Dermis blood vessel endothelial cell (primary cell): ENCODE measurements around the gene ALKBH5. TPM values are rescaled to one million over a fixed set of nuclear protein-coding genes. Genes with fewer than 3 reads are reported as not detected.

Experiments
- DNase-seq: peaks from one replicate; pipeline ENCODE4 v3.0.0; 2010
- total RNA-seq: library from RNA; depleted of rRNA; stranded (reverse); fragments of >200 nt; gene quantifications from 2 replicates; pipeline ENCODE4 v1.2.3, GENCODE V29; 2014

ALKBH5 gene
- total RNA-seq, 1 donor from 2014 or later: 104 TPM

DNA sequence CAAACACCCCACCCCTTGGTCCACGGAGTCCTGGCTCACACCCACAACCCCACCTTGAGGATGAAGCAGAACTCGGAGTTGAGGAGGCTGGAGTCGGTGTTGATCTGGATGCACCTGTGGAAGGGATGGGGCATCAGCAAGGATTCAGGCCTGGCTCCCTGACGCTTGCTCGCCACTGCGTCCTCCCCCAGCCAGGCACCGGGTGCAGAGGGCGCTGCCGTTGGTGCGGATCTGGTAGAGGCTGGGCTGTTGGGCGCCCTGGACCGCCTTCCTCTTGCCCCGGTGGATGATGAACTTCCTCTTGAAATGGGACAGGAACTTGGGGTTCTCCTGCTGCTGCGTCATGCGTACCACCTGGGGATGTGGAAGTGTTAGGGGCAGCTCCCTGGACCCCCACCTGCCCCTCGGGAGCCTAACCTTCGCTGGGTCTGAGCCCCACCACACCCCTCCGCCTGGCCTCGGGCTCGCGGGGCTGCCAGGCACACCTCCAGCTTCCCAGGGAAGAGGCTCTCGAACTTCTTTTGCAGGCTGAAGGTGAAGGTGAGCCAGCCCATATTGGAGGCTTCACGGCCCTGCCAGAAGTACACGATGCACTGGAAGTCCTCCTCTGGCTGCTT is 62.6 kb downstream of the ALKBH5 start:
- no peak for DNase-seq

GRCh38 chr17:18246880-18247612 is 63.4 kb downstream of the ALKBH5 start:
- DNase-seq: peak; percentile 56

DNA sequence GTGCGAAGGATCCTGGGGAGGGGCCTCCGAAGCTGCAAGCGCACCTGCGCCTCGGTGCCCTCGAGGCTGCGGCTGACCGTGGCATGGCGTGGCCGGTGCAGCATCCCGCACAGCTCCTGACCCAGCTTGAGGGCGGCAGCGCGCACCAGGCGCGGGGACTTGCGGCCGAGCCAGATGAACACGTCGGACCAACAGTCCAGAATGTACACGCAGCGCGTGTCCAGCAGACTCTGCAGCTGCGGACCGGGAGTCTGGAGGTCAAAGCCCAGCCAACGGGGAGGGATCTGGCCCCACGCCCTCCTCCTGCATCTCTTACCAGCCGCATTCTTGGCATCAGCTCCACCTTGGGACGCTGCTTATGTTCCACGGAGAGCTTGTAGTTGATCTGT is 64.0 kb downstream of the ALKBH5 start:
- peak; percentile 20 for DNase-seq

GRCh38 chr17:18248300-18248731 is 64.7 kb downstream of the ALKBH5 start:
- DNase-seq: peak; percentile 91

- no peak for DNase-seq
These were observed 65.2 kb downstream of the ALKBH5 start for GRCh38 chr17:18248811-18249210.

DNA sequence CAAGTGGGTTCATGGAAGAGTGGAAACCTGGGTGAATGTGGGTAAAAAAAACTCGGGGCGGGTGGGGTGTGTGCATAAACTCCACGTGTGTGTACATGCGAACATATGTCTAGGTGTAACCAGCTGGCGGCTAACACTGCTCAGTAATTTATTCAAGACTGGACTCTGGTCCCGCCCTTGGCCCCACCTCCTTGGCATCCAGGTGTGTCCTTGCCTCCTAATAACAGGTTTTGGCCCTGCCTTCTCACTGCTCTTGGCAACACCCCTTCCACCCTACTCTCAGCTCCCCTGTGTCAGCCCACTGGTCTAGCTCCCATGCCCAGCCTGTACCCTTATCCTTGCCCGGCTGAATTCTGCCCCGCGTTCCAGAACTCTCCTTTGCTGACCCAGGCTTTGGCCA is 66.6 kb downstream of the ALKBH5 start:
- DNase-seq: no peak

DNA sequence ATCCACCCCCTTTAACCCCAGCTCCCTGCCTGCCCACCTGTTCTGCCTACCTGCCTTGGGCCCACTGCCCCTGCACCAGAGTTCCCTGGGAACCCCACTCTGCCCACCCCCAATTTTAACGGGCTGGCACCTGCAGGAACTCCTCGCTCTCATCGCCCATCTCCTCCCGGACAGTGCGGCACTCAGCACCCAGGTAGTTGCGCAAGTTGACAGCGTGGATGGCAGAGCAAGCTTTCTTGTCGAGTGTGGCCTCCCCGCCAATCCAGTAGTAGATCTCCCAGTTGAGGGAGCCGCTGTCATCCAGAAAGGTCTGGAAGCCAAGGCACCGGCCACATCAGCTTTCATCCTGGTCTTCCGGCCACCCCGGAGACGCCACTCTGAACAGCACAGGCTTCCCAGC is 67.1 kb downstream of the ALKBH5 start:
- no peak for DNase-seq

GRCh38 chr17:18251204-18251603 is 67.6 kb downstream of the ALKBH5 start:
- DNase-seq: no peak

DNA sequence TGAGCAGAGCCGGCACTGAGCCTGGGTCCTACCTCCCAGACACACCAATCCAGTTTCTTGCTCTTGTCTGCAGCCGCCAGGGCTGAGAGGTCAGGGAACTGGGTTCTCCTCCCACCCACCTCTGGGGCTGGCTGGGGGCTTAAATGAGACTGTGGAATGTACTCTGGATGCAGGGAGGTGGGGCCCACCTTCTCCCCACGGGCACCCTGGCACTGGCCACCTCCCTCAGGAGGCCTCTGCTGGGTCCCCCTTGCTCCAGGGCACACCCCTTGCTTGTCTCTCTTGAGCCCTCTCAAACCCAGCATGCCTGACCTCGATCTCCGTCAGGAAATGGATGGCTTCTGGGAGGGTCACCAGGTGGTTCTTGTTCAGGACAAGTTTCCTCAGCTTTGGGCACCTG is 68.5 kb downstream of the ALKBH5 start:
- DNase-seq: no peak

- no peak for DNase-seq
These were observed 69.7 kb downstream of the ALKBH5 start for GRCh38 chr17:18253187-18253884.

GRCh38 chr17:18253947-18254821 is 70.6 kb downstream of the ALKBH5 start:
- no peak for DNase-seq

GRCh38 chr17:18254888-18255649 is 71.4 kb downstream of the ALKBH5 start:
- no peak for DNase-seq

DNA sequence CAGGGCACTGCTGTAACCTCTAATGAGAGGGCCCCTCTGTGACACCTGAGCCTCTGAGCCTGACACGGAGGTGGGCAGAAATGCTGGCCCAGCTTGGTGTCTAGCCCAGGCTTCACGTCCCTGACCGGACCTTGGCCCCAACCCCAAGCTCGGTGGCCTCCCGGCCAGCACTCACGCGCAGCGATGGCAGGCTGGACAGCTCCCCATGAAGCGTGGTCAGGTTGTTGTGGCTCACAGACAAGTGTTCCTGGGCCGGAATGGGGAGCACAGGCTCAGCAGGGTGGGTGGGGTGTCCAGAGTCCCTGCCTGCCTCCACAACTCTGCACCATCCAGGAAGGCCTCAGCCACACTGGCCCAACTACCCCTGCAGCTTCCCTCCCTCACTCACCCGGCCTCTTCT is 72.7 kb downstream of the ALKBH5 start:
- DNase-seq: no peak

DNA sequence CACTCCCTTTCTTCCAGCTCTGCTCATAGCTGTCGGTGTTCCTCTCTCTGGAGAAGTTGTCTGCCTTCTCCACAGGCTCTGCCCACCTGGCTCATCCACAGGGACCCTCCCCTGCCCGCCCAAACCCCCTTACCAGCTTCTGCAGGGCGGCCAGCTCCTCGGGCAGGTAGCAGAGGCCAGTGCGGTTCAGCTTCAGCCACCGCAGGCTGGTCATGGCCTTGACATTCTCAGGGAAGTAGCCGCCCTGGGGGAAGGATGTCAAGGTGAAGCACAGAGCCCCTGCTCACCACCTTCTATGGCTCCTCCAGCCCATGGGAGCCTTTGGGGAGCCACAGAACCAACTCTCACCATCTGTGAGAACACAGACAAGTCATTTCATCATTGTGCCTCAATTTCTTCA is 73.1 kb downstream of the ALKBH5 start:
- no peak for DNase-seq

DNA sequence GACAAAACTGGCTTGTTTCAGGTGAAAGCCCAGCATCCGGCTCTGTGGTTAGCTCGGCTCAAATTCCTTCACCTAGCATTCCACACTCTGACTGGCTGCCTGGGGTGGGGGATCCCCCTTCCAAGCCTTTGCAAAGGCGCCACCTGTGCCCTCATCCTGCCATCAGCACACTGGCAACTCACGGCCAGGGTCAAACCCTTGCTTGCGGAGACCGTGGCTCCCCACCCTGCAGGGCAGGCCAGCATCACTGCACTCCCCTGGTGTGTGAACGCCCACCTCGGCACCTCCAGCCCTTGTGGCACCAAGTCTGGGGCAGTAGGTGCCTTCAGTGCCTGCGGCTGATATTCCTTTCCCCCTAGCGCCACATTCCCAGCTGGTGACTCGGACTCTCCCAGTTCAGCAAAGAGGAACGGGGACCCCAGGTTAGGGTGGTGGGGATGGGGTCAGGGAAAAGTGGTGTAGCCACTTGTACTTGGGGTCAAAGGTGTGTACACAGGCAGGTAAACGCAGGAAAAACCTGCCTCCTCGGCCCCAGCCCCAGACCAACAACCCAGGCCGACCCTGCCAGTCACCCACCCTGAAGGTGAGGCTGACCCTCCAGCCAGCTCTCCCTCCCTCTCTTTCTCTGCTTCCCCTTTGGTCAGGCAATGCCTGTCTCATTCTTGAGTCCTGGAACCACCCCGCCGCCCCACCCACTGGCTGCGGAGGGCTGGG is 73.8 kb downstream of the ALKBH5 start:
- DNase-seq: peak; percentile 58

GRCh38 chr17:18257982-18258355 is 74.3 kb downstream of the ALKBH5 start:
- peak; percentile 80 for DNase-seq

DNA sequence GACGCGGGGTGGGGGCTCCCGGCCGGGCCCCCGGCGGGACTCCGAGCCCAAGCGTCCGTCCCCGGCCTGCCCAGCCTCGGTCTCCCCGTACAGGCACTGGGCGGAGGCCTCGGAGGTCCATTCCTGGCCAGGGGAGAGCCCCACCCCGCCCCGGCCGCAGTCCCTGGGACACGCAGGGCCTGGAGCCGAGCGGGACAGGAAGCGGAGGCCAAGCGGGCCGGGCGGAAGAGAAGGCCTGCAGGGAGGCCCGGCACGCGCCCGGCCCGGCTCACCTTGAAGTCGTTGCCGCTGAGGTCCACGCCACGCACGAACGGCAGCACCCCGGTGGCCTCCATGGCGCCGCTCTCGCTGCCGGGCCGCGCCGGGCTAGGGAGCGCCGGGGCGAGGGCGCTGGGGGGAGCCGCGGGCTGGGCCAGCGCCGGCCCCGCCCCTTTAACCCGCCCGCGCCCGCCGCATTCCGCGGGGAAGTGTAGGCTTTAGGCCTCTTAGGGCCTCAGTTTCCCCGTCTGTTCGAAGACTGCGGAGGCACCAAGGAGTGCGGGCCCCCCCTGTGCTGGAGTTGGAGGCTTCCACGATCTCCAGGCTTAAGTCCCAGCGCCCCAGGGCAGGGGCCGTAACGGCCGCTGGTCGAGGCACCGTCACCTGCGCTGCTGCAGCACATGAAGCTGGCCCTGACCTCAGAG is 74.9 kb downstream of the ALKBH5 start, which contains the start of gene FLII:
TSS of gene FLII (minus strand) at position 383 of the 683 bp plus-strand sequence. CDS start at position 335, 48 bp downstream.
- no peak for DNase-seq
